ENCODE measurements around the gene ATG101.

- TF ChIP-seq EZH2phosphoT487 (IDR thresholded peaks at IDR 0.05; ENCODE audit: unreplicated experiment) = no peak
- no peak for TF ChIP-seq EZH2 (IDR thresholded peaks at IDR 0.05; ENCODE audit: low read depth, unreplicated experiment)
- TF ChIP-seq CTCF (conservative IDR thresholded peaks at IDR 0.05; ENCODE audit: low read depth in 2 of 2) = no peak
- TF ChIP-seq POLR2AphosphoS5 (IDR thresholded peaks at IDR 0.05; ENCODE audit: low read depth) = no peak
- TF ChIP-seq ETS1 (IDR thresholded peaks at IDR 0.05) = no peak
- no peak for TF ChIP-seq CREB1 (CRISPR knock-in tag; IDR thresholded peaks at IDR 0.05; ENCODE audit: low read depth)
These were observed 17.2 kb upstream of the ATG101 start for GRCh38 chr12:52052468-52053186.
